ENCODE data around the gene LIPA.
"Not testable (repeated sequence)": the region's sequence is repeated elsewhere in the genome, so short reads cannot be mapped to it uniquely, and the experiment has no call there.

LIPA gene

DNA sequence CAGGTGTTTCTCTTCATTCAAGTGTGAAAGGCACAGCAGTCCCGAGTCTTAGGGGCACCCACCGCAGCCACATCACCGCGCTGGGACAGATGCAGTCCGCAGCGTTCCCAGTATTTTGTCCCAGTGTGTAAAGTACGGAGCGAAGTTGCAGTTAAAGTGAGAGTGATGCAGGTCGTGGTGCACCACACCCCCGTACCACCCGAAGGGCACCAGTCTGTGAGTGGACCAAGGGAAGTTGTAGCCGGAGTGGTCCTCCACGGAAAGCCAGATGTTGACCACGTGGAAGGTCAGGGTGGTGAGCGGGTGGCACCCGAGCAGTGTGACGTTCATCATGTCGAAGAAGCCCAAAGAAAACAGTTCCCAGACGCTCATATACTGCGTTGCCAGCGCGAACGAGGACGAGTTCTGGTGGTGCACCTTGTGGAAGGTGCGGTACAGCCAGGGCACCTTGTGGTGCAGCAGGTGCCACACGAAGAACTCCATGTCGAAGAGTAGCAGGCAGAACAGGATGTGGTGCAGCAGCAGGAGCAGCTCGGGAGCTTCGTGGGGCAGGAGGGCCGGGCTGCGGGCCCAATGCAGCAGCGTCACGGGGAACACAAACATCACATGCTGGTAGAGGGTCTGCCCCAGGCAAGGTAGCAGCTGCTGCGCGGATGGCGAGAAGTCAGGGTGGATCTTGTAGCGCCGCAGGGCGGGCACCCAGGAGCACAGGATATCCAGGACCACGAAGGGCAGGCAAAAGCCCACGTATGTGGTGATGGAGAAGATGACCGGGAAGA is 45.0 kb downstream of the LIPA start:
- H3K36me3 ChIP-seq (replicated peaks), result no peaks in the 10 kb centered on the region
- H3K4me1 ChIP-seq, result peaks cover 23% of the 10 kb centered on the region
- in situ Hi-C loops (cut with MboI; ENCODE audit: low sequenced_read_pairs), result loop anchor here (10.0 kb wide), 1 partner anchor 172 kb away; no protein-coding TSS in a partner anchor
- H3K9me3 ChIP-seq, result no peaks in the 10 kb centered on the region
- peak in 1 of 2 experiments; percentile 49 for DNase-seq (ENCODE audit: low spot score in 2 of 2)
- H3K27me3 ChIP-seq (ENCODE audit: low read depth), result no peaks in the 10 kb centered on the region
- H3K4me3 ChIP-seq, result no peak overlapping the region

DNA sequence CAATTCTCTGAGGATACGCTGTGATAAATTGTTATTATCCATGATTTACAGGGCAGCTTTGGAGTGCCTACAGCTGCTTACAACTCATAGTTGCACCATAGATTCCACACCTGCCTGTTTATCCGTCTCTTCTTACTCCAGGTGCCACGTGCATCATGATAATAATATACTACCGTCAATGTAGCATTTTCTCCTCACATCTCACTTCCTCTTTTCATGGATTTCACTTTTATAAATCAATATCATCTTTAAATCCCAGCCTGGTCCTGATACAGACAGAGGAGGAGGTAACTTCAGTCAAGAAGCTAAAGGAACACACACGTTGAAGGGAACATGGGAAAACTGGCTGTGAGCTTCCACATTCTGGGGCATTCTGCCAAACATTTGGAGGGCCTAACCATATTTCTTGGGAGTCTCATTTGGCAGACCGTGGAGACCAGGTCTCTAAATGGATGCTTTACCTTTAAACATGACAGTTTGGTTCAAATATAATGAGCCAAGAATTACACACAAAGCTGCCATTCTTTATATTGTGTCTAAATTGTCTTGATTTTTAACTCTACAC is 46.9 kb downstream of the LIPA start:
- in situ Hi-C loops (cut with MboI; ENCODE audit: low sequenced_read_pairs), result loop anchor here (10.0 kb wide), 1 partner anchor 170 kb away; no protein-coding TSS in a partner anchor
- Histone ChIP-seq H3K9me3 (no peaks in the 10 kb centered on the region), H3K27me3 (ENCODE audit: low read depth) (no peaks in the 10 kb centered on the region), H3K4me3 (no peak overlapping the region), H3K4me1 (peaks cover 23% of the 10 kb centered on the region), H3K36me3 (replicated peaks) (no peaks in the 10 kb centered on the region)
- no peak for DNase-seq (ENCODE audit: low spot score in 2 of 2)

DNA sequence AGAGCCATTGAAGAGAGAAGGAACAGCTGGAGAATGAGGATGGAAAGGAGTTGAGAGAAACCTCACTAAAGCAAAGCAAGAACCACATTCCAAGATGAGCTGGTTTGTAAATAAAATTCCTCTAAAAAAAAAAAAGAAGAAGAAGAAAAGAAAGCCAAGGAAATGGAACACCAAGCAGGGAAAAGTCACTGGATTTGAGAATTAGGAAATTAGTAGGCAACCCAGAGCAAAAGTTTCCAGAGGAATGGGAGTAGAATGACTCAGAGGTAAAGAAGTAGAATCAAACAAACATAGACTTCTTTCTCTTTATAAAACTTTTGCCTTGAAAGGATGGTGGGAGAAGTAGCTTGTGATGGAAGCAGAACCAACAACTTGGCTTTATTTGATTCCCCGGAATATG is 48.3 kb downstream of the LIPA start:
- in situ Hi-C loops (cut with MboI; ENCODE audit: low sequenced_read_pairs), result loop anchor here (10.0 kb wide), 1 partner anchor 168 kb away; no protein-coding TSS in a partner anchor
- Histone ChIP-seq H3K4me1 (peaks cover 23% of the 10 kb centered on the region), H3K36me3 (replicated peaks) (no peaks in the 10 kb centered on the region), H3K9me3 (no peaks in the 10 kb centered on the region), H3K27me3 (ENCODE audit: low read depth) (no peaks in the 10 kb centered on the region), H3K4me3 (no peak overlapping the region)
- no peak for DNase-seq (ENCODE audit: low spot score in 2 of 2)

DNA sequence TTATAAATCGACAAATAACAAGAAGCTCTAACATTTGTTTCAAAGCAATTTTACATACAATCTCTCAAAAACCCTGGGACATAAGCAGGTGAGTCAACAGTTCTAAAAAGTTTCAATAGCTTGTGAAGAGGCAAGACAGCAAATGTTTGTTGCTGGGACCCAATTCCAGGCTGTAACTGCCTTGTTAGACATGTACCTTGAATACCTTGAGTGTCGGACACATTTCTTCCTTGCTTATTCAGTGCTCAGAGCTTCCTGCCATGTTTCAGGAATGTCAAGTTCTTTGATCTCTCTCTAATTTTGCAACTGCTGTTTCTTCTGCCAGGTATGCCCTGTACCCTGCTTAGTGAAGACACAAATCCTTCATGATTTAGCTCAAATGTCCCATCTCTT is 49.5 kb downstream of the LIPA start:
- Histone ChIP-seq H3K4me1 (peaks cover 22% of the 10 kb centered on the region), H3K9me3 (no peaks in the 10 kb centered on the region), H3K27me3 (ENCODE audit: low read depth) (no peaks in the 10 kb centered on the region), H3K4me3 (no peak overlapping the region), H3K36me3 (replicated peaks) (no peaks in the 10 kb centered on the region)
- in situ Hi-C loops (cut with MboI; ENCODE audit: low sequenced_read_pairs), result loop anchor here (10.0 kb wide), 1 partner anchor 167 kb away; no protein-coding TSS in a partner anchor
- DNase-seq (ENCODE audit: low spot score in 2 of 2), result no peak

DNA sequence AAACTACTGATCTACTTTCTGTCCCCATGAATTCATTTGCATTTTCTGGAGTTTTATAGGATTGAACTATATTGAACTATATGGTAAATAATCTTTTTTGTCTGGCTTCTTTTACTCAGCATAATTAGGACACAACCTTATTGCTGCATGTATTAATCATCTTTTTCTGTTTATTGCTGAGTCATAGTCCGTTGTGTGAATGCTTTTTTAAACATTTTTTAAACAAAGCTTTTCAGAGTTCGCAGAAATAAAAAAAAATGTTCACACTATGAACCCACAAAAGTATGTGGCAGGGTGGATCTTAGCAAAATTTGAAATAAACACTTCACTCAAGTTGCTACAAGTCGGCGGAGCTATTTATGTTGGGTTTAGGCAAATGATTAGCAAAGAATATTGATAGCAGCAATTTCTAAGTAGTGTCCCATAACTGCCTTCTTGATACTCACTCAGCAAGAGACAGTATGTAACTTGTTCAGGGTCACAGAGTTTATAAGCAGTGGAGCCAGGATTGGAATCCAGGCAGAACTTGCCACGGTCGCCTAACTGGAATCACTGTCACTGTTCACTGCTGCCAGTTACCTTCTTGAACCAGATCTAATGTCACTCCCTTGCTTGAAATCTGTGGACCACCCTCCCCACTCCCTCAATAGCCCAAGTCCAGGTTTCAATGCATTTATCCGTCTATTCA is 50.1 kb downstream of the LIPA start:
- Histone ChIP-seq H3K27me3 (ENCODE audit: low read depth) (no peaks in the 10 kb centered on the region), H3K9me3 (no peaks in the 10 kb centered on the region), H3K36me3 (replicated peaks) (no peaks in the 10 kb centered on the region), H3K4me1 (peaks cover 17% of the 10 kb centered on the region), H3K4me3 (no peak overlapping the region)
- in situ Hi-C loops (cut with MboI; ENCODE audit: low sequenced_read_pairs), result loop anchor here (10.0 kb wide), 1 partner anchor 167 kb away; no protein-coding TSS in a partner anchor
- DNase-seq (ENCODE audit: low spot score in 2 of 2), result no peak

DNA sequence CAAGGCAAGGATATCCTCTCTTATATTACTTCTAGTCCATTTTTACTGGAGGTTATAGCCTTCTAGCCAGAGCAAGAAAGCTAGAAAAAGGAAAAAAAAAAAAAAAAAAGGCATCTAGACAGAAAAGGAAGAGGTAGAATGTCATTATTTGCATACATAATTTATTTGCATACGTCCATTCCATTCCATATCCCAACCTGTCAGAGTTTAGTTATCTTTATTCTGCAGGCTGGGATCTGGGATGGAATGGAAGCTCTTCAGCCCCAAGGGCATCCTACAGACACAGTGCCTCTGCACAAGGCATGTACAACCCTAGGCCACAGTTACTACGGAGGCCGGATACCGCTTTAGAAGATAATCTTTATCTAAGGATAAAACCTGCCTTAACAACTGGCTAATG is 54.1 kb downstream of the LIPA start:
- Histone ChIP-seq H3K4me3 (no peak overlapping the region), H3K27me3 (ENCODE audit: low read depth) (no peaks in the 10 kb centered on the region), H3K36me3 (replicated peaks) (no peaks in the 10 kb centered on the region), H3K4me1 (peaks cover 5% of the 10 kb centered on the region; the same call in 1 of the 2 replicates), H3K9me3 (no peaks in the 10 kb centered on the region)
- no peak for DNase-seq (ENCODE audit: low spot score in 2 of 2)
- in situ Hi-C loops (cut with MboI; ENCODE audit: low sequenced_read_pairs), result no loop called here

DNA sequence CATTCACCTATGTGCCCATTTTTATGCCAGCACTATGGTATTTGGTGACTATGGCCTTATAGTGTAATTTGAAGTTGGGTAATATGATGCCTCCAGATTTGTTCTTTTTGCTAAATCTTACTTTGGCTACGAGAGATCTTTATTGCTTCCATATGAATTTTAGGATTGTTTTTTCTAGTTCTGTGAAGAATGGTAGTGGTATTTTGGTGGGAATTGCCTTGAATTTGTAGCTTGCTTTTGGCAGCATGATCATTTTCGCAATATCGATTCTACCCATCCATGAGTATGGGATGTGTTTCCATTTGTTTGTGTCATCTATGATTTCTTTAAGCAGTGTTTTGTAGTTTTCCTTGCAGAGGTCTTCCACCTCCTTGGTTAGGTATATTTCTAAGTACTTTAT is 60.3 kb downstream of the LIPA start:
- H3K4me3 ChIP-seq; H3K36me3 ChIP-seq (replicated peaks); H3K9me3 ChIP-seq; H3K4me1 ChIP-seq; H3K27me3 ChIP-seq (ENCODE audit: low read depth); in situ Hi-C loops (cut with MboI; ENCODE audit: low sequenced_read_pairs); DNase-seq (ENCODE audit: low spot score in 2 of 2): not testable (repeated sequence)

DNA sequence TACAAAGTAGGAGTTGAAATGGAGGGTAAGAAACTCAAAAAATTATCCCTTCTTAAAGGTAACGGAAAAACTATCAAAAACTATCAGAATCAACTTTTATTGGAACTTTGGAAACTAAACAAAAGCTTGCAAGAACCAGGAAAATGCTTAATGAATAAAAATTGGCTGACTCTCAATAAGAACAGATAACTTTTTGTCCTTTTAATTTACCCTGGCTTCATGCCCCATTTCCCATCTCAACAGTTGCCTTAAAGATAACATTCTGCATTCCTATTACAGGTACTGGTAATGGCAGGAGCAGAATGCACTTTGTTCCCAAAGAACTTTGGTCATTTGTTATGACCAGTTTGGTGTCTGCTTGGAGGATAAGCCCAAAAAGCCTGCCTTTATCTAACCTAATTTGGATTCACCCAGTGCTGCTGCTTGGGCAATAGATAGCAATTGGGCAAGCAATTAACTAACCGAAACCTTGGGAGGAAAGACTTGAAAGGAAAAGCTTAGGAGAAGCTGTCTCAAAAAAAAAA is 62.3 kb downstream of the LIPA start:
- no peaks in the 10 kb centered on the region for H3K9me3 ChIP-seq
- in situ Hi-C loops (cut with MboI; ENCODE audit: low sequenced_read_pairs), result no loop called here
- H3K4me1 ChIP-seq, result no peaks in the 10 kb centered on the region
- no peaks in the 10 kb centered on the region for H3K27me3 ChIP-seq (ENCODE audit: low read depth)
- no peak overlapping the region for H3K4me3 ChIP-seq
- no peak for DNase-seq (ENCODE audit: low spot score in 2 of 2)
- H3K36me3 ChIP-seq (replicated peaks), result no peaks in the 10 kb centered on the region

DNA sequence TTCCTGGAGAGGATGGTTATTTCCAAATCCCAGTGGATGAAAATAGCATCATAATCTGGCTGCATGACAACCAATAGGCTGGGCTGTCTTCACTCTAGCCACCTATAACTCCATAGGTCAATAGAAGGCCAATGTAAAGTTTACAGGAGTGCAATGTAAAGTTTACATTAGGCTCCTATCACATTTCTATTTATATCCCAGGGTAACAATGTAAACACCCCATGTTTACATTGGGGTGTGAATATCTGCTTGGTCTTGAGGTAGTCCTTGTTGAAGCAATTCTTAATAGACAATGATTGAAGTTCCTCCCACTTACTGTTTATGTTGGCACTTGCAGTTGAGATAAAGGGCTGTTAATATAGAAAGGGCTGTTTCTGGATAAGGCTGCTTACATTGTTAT is 65.9 kb downstream of the LIPA start:
- no peaks in the 10 kb centered on the region for H3K4me1 ChIP-seq
- H3K27me3 ChIP-seq (ENCODE audit: low read depth), result no peaks in the 10 kb centered on the region
- in situ Hi-C loops (cut with MboI; ENCODE audit: low sequenced_read_pairs), result no loop called here
- DNase-seq (ENCODE audit: low spot score in 2 of 2), result no peak
- H3K9me3 ChIP-seq, result no peaks in the 10 kb centered on the region
- no peak overlapping the region for H3K4me3 ChIP-seq
- H3K36me3 ChIP-seq (replicated peaks), result no peaks in the 10 kb centered on the region

DNA sequence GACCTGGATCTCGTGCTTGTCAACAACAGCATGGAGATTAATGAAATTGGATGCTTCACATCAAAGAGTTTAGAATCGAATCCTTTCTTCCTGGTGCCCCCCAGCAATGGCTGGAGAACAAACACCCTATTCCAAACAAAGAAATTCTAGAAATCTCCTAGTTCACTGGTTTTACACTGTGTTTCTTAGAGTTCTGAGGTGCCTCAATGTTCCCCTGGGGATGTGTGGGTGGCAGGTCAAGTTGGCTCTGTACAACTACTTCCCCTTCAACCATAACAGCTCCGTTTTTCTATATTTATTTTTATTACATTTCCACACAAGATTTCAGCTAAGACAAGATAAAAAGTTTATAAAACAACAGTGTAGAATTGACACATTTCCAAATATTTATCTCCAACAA is 66.9 kb downstream of the LIPA start:
- no peak overlapping the region for H3K4me3 ChIP-seq
- no peaks in the 10 kb centered on the region for H3K27me3 ChIP-seq (ENCODE audit: low read depth)
- H3K9me3 ChIP-seq, result no peaks in the 10 kb centered on the region
- no peaks in the 10 kb centered on the region for H3K4me1 ChIP-seq
- no peaks in the 10 kb centered on the region for H3K36me3 ChIP-seq (replicated peaks)
- DNase-seq (ENCODE audit: low spot score in 2 of 2), result no peak
- in situ Hi-C loops (cut with MboI; ENCODE audit: low sequenced_read_pairs), result no loop called here

DNA sequence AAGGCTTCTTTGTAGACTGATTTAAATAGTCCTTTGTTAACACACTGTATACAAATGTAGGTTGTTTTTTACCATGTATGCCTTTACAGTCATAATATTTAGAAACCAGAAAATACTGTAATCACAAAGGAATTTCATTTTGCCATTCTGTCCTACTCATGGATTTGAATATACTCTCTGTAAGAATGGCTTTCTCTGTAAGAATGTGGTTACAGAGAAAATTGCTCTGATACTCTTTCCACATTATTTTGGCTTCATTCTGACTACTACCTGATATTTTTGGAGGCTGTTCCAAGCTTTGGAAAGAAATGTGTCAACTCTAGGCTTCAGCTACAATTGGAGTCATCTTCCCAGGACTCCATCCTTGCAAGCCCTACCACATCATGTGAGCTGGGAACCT is 68.0 kb downstream of the LIPA start:
- Histone ChIP-seq H3K36me3 (replicated peaks) (no peaks in the 10 kb centered on the region), H3K4me1 (no peaks in the 10 kb centered on the region), H3K4me3 (no peak overlapping the region), H3K9me3 (no peaks in the 10 kb centered on the region), H3K27me3 (ENCODE audit: low read depth) (no peaks in the 10 kb centered on the region)
- DNase-seq (ENCODE audit: low spot score in 2 of 2), result no peak
- in situ Hi-C loops (cut with MboI; ENCODE audit: low sequenced_read_pairs), result no loop called here

DNA sequence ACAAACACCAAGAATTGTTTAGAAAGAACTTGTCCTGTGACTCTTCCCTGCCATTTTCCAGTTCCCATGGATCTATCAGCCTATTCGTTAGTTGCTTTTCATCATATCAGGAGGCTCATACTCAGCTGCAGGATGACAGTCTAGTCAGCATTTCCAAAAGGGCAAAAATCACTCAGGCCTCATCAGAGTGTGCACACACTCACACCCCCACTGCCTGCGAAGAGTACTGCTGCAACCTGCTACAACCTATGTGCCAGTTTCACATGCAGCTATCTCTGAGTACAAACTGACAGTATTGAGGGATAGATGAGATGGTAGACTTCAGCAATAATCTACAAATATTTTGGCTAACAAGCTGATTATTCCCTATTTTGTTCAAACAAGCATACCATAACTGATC is 68.7 kb downstream of the LIPA start:
- Histone ChIP-seq H3K9me3 (no peaks in the 10 kb centered on the region), H3K4me1 (no peaks in the 10 kb centered on the region), H3K36me3 (replicated peaks) (no peaks in the 10 kb centered on the region), H3K27me3 (ENCODE audit: low read depth) (no peaks in the 10 kb centered on the region), H3K4me3 (no peak overlapping the region)
- no peak for DNase-seq (ENCODE audit: low spot score in 2 of 2)
- in situ Hi-C loops (cut with MboI; ENCODE audit: low sequenced_read_pairs), result no loop called here

DNA sequence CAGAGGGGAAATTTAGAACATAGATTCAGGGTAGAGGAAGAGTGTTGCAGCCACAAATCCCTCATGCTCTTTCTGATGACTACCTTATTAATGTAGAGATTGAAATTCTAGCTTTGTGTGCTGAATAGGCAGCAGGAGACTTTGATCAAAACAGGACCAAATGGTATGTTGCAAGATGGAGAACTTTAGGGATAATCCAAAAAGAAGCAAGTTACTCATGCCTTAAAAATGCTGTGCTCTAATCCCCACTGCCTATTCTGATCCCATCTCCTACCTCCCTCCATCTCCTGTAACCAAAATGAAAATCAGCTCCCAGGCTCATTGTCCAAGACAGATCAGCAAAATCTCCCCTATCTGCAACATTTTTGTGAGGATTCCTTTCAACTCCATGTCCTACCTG is 75.8 kb downstream of the LIPA start:
- Histone ChIP-seq H3K4me1 (peaks cover 8% of the 10 kb centered on the region), H3K9me3 (no peaks in the 10 kb centered on the region), H3K36me3 (replicated peaks) (no peaks in the 10 kb centered on the region), H3K27me3 (ENCODE audit: low read depth) (no peaks in the 10 kb centered on the region), H3K4me3 (no peak overlapping the region)
- in situ Hi-C loops (cut with MboI; ENCODE audit: low sequenced_read_pairs), result no loop called here
- no peak for DNase-seq (ENCODE audit: low spot score in 2 of 2)

DNA sequence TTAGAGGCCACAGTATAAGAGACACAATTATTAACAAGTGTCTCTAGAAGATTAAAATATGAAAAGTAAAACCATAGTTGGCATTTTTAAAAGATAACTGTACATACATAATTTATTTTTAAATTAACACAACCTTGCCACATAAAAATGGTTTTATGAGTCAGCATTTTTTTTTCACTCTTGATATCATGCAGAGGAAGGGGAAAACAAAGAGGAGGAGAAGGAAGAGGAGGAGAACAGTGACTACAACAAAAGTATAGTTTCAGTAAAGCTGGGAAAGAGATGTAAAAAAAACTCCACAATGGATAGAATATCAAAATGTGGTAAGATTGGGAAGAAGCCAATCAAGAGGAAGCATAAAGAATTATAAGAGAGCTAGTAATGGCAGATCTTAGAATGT is 78.5 kb downstream of the LIPA start:
- no peaks in the 10 kb centered on the region for H3K36me3 ChIP-seq (replicated peaks)
- H3K4me1 ChIP-seq, result peaks cover 8% of the 10 kb centered on the region
- no peaks in the 10 kb centered on the region for H3K9me3 ChIP-seq
- H3K4me3 ChIP-seq, result no peak overlapping the region
- no peaks in the 10 kb centered on the region for H3K27me3 ChIP-seq (ENCODE audit: low read depth)
- in situ Hi-C loops (cut with MboI; ENCODE audit: low sequenced_read_pairs), result no loop called here
- no peak for DNase-seq (ENCODE audit: low spot score in 2 of 2)
